Left lung (tissue), 10 donors: ENCODE measurements around the gene GSN. TPM values are rescaled to one million over a fixed set of nuclear protein-coding genes. Genes with fewer than 3 reads are reported as not detected.

Source experiments
- ATAC-seq: fragments of 200-7000 bp; cut with Tn5 transposase; one replicate; pipeline ENCODE4 v1.9.1; 2020; ENCODE audit warnings: moderate library complexity
- DNase-seq, 4 donors: peaks; one replicate each; pipeline ENCODE4 v3.0.0-alpha.2; 2013 to 2020
- H3K27ac ChIP-seq, 2 donors: fragments of 200-600 bp; sonication (generic) in 1 of 2; one replicate each; pipeline versions ENCODE4 v1.5.0 to v1.8.0; 2020 to 2021
- H3K27me3 ChIP-seq, 2 donors: fragments of 200-600 bp; sonication (generic) in 1 of 2; one replicate each; pipeline versions ENCODE4 v1.5.0 to v1.8.0; 2020 to 2021
- H3K36me3 ChIP-seq, 2 donors: fragments of 200-600 bp; sonication (generic) in 1 of 2; one replicate each; pipeline versions ENCODE4 v1.5.0 to v1.8.0; 2020 to 2021
- H3K4me1 ChIP-seq, 2 donors: fragments of 200-600 bp; one replicate each; pipeline ENCODE4 v1.8.0; 2021
- H3K4me3 ChIP-seq, 2 donors: fragments of 200-600 bp; sonication (generic) in 1 of 2; one replicate each; pipeline versions ENCODE4 v1.5.0 to v1.8.0; 2020 to 2021; ENCODE audit warnings: mild to moderate bottlenecking in 1 of 2
- H3K9me3 ChIP-seq, 2 donors: fragments of 200-600 bp; sonication (generic) in 1 of 2; one replicate each; pipeline versions ENCODE4 v1.5.0 to v1.8.0; 2020 to 2021
- intact Hi-C, 2 donors: fragments of 100-400 bp; cut with DNase I; formaldehyde crosslinking; loops; one replicate each; pipeline versions ENCODE4 v1.11.2 to v1.14.2; 2022
- polyA plus RNA-seq, 6 donors: library from polyadenylated mRNA; unstranded; fragments of 120-200 nt; gene quantifications; one replicate each; pipeline ENCODE4 v1.2.1, GENCODE V29; 2013; ENCODE audit not compliant: insufficient read length in 6 of 6
- total RNA-seq, 2 donors: library from RNA; stranded (reverse); fragmentation: NEBNext Ultra II Directional; extraction: Animal tissue kit (Norgen Biotek cat#: 25700); gene quantifications; one replicate each; pipeline ENCODE4 v1.2.1, GENCODE V29; 2021
- TF ChIP-seq, protein P1 (sequence below), 2 donors: fragments of 200-600 bp; sonication (generic) in 1 of 2; IDR thresholded peaks; one replicate each; pipeline versions ENCODE4 v1.5.0 to v1.8.0; 2021; ENCODE audit warnings: antibody characterized with exemption in 2 of 2
- donor health status: DM: no; HTN: yes; CAD: no.
- donor health status: DM: no; HTN: no; CAD: no.

The GSN gene
- total and polyA plus RNA-seq, 8 donors: 43.0 to 485 (median 54.9) TPM

DNA sequence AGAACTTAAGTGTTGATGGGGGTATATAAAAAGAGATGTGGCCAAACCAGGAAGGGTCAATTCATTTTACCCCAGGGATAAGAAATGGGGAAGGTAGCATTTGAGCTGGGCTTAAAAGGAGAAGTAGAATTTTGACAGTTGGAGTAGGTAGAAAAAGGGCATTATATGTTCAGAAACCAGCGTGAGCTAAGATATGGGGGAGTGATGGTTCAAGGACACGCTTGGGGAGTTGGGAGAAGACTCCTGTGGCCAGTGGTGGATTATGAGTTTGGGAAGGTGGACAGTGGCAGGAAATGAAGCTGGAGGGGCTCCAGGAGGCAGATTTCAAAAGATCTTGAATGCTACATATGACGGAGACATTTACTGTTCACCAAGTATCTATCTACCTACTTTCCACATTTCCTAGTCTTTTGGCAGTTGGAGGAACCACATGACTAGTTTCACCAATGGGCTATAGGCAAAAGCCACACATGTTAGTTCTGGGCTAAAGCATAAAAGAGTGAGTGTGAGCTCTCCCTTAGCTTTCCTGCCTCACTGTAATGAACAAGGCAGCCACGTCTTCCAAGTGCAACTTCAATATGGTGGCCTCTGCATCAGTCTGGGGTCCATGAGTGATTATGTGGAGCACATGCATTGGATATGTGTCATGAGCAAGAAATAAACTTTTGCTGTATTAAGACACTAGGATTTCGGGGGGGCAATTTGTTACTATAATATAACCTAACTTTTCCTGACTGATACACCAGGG lies 15.7 kb upstream of the GSN start:
- Histone ChIP-seq H3K9me3 (no peaks in the 10 kb centered on the region), H3K4me3 (no peak overlapping the region), H3K4me1 (peaks cover 0 to 29% of the 10 kb centered on the region in 2 donors), H3K27me3 (no peaks in the 10 kb centered on the region), H3K36me3 (no peaks in the 10 kb centered on the region), H3K27ac (peak overlapping the region in 1 of 2 donors; percentile 69)
- ATAC-seq (no peak), DNase-seq (no peak)
- intact Hi-C loops: no loop called here
- TF ChIP-seq, protein P1, sequence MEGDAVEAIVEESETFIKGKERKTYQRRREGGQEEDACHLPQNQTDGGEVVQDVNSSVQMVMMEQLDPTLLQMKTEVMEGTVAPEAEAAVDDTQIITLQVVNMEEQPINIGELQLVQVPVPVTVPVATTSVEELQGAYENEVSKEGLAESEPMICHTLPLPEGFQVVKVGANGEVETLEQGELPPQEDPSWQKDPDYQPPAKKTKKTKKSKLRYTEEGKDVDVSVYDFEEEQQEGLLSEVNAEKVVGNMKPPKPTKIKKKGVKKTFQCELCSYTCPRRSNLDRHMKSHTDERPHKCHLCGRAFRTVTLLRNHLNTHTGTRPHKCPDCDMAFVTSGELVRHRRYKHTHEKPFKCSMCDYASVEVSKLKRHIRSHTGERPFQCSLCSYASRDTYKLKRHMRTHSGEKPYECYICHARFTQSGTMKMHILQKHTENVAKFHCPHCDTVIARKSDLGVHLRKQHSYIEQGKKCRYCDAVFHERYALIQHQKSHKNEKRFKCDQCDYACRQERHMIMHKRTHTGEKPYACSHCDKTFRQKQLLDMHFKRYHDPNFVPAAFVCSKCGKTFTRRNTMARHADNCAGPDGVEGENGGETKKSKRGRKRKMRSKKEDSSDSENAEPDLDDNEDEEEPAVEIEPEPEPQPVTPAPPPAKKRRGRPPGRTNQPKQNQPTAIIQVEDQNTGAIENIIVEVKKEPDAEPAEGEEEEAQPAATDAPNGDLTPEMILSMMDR (IDR thresholded peaks at IDR 0.05): no peak

DNA sequence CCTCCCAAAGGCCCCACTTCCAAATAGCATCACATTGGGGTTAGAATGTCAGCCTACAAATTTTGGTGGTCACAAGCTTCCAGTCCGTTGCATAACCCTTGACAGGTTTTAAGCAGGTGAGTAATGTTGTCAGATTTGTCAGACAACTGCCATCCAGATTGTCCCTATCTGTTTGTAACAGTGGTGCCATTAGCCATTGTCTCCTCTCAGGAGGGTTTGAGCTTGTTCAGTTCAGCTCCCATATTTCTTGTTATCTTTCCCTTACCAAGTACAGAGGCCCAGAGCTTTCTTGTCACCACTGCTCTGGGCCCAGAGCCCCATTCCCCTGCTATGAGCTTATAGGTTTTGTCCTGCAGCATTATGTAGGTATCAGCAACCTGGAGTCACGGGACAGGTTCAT lies 14.8 kb upstream of the GSN start:
- peak overlapping the region in 1 of 2 donors; percentile 69 for H3K27ac ChIP-seq
- no peaks in the 10 kb centered on the region for H3K27me3 ChIP-seq
- no peaks in the 10 kb centered on the region for H3K9me3 ChIP-seq
- intact Hi-C loops: no loop called here
- DNase-seq (no peak), ATAC-seq (no peak)
- H3K36me3 ChIP-seq: no peaks in the 10 kb centered on the region
- TF ChIP-seq, protein P1 (IDR thresholded peaks at IDR 0.05): no peak
- H3K4me3 ChIP-seq: no peak overlapping the region
- peaks cover 0 to 37% of the 10 kb centered on the region in 2 donors for H3K4me1 ChIP-seq

DNA sequence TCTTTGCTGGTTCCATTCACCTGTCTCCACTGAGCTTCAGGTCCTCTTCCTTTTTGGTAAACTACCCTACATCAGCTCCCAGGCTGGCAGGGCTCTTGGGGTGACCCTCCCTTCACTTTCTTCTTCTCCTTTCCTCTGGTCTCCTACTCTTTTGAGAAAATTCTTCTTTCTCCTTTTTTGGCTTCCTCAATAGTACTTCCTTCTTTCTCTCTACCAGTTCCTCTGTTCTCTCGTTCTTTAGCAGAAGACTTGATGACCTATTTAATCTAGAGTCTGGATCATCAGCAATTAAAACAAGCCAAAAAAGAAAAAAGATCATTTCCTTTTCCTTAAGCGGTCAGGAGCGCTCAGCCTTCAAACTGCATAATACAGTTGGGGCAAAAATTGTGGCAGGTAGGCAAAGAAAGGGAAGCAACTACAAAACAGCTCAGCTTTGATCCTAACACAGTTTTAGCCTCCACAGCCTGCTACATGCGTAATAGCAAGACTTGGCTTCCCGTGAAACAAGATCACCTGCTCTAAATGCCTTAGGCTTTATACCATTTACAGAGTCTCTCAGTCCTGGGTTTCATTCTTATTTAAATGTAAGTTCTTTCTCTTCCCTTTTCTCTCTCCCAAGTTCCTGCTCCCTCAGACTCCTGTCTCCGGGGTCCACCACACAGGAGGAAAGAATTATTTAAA lies 14.0 kb upstream of the GSN start:
- intact Hi-C loops: no loop called here
- DNase-seq: no peak
- TF ChIP-seq, protein P1 (IDR thresholded peaks at IDR 0.05): no peak
- H3K36me3 ChIP-seq: no peaks in the 10 kb centered on the region
- H3K4me3 ChIP-seq: no peak overlapping the region
- no peaks in the 10 kb centered on the region for H3K27me3 ChIP-seq
- ATAC-seq: peak; percentile 15
- no peaks in the 10 kb centered on the region for H3K9me3 ChIP-seq
- peak overlapping the region in 1 of 2 donors; percentile 69 for H3K27ac ChIP-seq
- H3K4me1 ChIP-seq: peaks cover 0 to 37% of the 10 kb centered on the region in 2 donors

DNA sequence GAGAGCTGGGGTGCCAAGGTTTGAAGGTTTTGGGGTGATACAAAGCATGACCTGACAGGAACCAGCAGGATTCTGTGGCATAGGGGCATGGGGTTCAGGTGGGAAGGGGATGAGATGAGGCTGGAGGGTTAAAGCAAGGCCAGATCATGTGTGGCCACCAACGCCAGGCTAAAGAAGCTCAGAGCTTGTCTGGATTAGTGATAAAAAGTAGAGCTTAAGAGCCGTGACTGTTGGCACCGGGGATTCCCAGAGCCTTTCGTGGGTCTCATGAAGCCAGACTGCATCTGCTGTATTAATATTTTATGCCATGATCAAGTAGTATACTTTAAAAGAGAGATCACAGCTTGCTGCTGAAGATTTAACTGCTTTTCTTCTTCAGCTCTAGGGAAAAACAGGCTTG lies 8.5 kb upstream of the GSN start:
- Histone ChIP-seq H3K27ac (no peak overlapping the region), H3K27me3 (no peaks in the 10 kb centered on the region), H3K4me1 (peaks cover 0 to 31% of the 10 kb centered on the region in 2 donors), H3K4me3 (no peak overlapping the region), H3K36me3 (no peaks in the 10 kb centered on the region), H3K9me3 (no peaks in the 10 kb centered on the region)
- ATAC-seq (no peak), DNase-seq (no peak)
- TF ChIP-seq, protein P1 (IDR thresholded peaks at IDR 0.05): no peak
- intact Hi-C loops: no loop called here

DNA sequence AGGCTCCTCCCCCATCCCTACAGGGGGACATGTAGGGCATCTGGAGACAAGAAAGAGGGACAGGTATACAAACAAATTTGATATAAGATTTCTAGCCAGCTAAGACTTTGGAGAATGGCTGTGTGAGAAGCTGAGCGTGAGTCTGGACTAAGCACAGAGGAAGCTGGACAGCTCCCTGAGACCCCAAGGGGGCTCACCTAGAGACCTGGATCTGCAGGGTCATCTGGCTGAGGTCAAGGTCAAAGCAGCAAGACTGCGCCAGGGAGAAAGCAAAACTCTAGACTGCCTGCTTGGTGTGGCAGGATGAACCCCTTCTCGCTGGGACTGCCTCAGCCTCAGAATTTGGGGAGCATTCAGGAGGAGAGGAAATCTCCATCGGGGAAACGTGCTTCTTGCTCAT lies 8.0 kb upstream of the GSN start:
- Histone ChIP-seq H3K4me1 (peaks cover 0 to 29% of the 10 kb centered on the region in 2 donors), H3K27me3 (no peaks in the 10 kb centered on the region), H3K27ac (no peak overlapping the region), H3K36me3 (no peaks in the 10 kb centered on the region), H3K4me3 (no peak overlapping the region), H3K9me3 (no peaks in the 10 kb centered on the region)
- intact Hi-C loops: no loop called here
- no peak for ATAC-seq
- TF ChIP-seq, protein P1 (IDR thresholded peaks at IDR 0.05): no peak
- no peak for DNase-seq
